OCI-LY7 (cell line): ENCODE results near the gene OR51A2. TPM values are rescaled to one million over a fixed set of nuclear protein-coding genes. Genes with fewer than 3 reads are reported as not detected.

ENCODE experiments used
- BruUV-seq: library from RNA; stranded (reverse); fragments of 400-500 nt; replicated peaks from 2 replicates; lab custom pipeline; 2021; lab: Mats Ljungman, UMichigan
- CTCF ChIA-PET: fragments of 300-600 bp; sonication (Branson Sonifier 250); formaldehyde crosslinking; loops from one replicate; lab custom pipeline; 2022; ENCODE audit warnings: antibody characterized with exemption; ENCODE audit not compliant: unreplicated experiment; lab: Charles Lee
- POLR2A ChIA-PET: fragments of 300-600 bp; sonication (Branson Sonifier 250); formaldehyde crosslinking; loops from one replicate; lab custom pipeline; 2022; ENCODE audit warnings: antibody characterized with exemption; lab: Charles Lee
- DNase-seq: peaks from one replicate; pipeline ENCODE4 v3.0.0-alpha.2; 2015; ENCODE audit warnings: low spot score
- H2AFZ ChIP-seq: fragments of 200-600 bp; sonication (generic), shearing (Covaris generic); 2 replicates; pipeline ENCODE4 v1.6.1; 2014; ENCODE audit warnings: mild to moderate bottlenecking, antibody characterized with exemption, low read length, moderate library complexity
- H3K27ac ChIP-seq: fragments of 200-600 bp; sonication (generic); 2 replicates; pipeline ENCODE4 v1.5.1; 2014; ENCODE audit warnings: mixed run types, low read depth, mild to moderate bottlenecking, moderate library complexity, low read length, inconsistent platforms; ENCODE audit not compliant: poor library complexity, severe bottlenecking
- H3K36me3 ChIP-seq: fragments of 200-600 bp; sonication (generic); 2 replicates; pipeline ENCODE4 v1.6.1; 2014; ENCODE audit warnings: mild to moderate bottlenecking, antibody characterized with exemption, low read length, moderate library complexity, mixed read lengths; ENCODE audit not compliant: insufficient read depth
- H3K4me1 ChIP-seq: fragments of 200-600 bp; sonication (generic); 2 replicates; pipeline ENCODE4 v1.5.1; 2014; ENCODE audit warnings: mild to moderate bottlenecking, low read length; ENCODE audit not compliant: insufficient read depth, poor library complexity, severe bottlenecking
- H3K4me2 ChIP-seq: fragments of 200-600 bp; sonication (generic); 2 replicates; pipeline ENCODE4 v1.6.1; 2014; ENCODE audit warnings: mild to moderate bottlenecking, low read length
- H3K4me3 ChIP-seq: fragments of 200-600 bp; sonication (generic); 2 replicates; pipeline ENCODE4 v1.5.1; 2014; ENCODE audit warnings: mild to moderate bottlenecking, low read depth, low read length; ENCODE audit not compliant: poor library complexity, severe bottlenecking
- H3K79me2 ChIP-seq: fragments of 200-600 bp; sonication (generic); 2 replicates; pipeline ENCODE4 v1.6.1; 2016; ENCODE audit warnings: low read depth, mild to moderate bottlenecking, low read length, moderate library complexity, mixed read lengths; ENCODE audit not compliant: insufficient read depth
- H3K9me2 ChIP-seq: fragments of 200-600 bp; sonication (generic); 2 replicates; pipeline ENCODE4 v1.6.1; 2016; ENCODE audit warnings: mild to moderate bottlenecking, low read length, mixed read lengths; ENCODE audit not compliant: insufficient read depth
- H3K9me3 ChIP-seq: fragments of 200-600 bp; sonication (generic); 2 replicates; pipeline ENCODE4 v1.6.1; 2014; ENCODE audit warnings: mild to moderate bottlenecking, mixed run types, low read length, mixed read lengths
- H4K20me1 ChIP-seq: fragments of 200-600 bp; sonication (generic); 2 replicates; pipeline ENCODE4 v1.6.1; 2014; ENCODE audit warnings: mild to moderate bottlenecking, antibody characterized with exemption, low read length, moderate library complexity, mixed read lengths; ENCODE audit not compliant: insufficient read depth
- CTCF ChIP-seq: fragments of 200-600 bp; sonication (generic); conservative IDR thresholded peaks from 2 replicates; pipeline ENCODE4 v1.5.1; 2014; ENCODE audit warnings: mild to moderate bottlenecking, antibody characterized with exemption, low read length, moderate library complexity, mixed read lengths
- EZH2phosphoT487 ChIP-seq: fragments of 200-600 bp; sonication (generic); IDR thresholded peaks from 2 replicates; pipeline ENCODE4 v1.6.1; 2018; ENCODE audit warnings: low read depth, borderline replicate concordance, mild to moderate bottlenecking, mixed run types, antibody characterized with exemption, low read length, moderate library complexity, mixed read lengths
- intact Hi-C: fragments of 100-400 bp; cut with micrococcal nuclease; formaldehyde crosslinking; loops from one replicate; pipeline ENCODE4 v1.10.0; 2022; ENCODE audit not compliant: unreplicated experiment
- total RNA-seq, 2 experiments: library from RNA; depleted of rRNA in 1 of 2; stranded (reverse); fragments of >200 nt in 1 of 2; shearing (Covaris generic) in 1 of 2; gene quantifications; 2 replicates each; pipeline ENCODE4 v1.2.3, GENCODE V29; 2014 to 2022

Gene OR51A2
- total RNA-seq, 2 experiments from 2014 or later: not detected

GRCh38 chr11:4979036-4979435, 23.5 kb upstream of the OR51A2 start:
- DNase-seq: no peak
- no peak overlapping the region for H3K4me3 ChIP-seq
- H2AFZ ChIP-seq: no peak overlapping the region
- ChIA-PET CTCF (no interaction called here), POLR2A (interaction anchor here (1.1 kb wide), 1 partner anchor 8 kb away, joined by 7 read pairs; no protein-coding TSS in a partner anchor)
- no peaks in the 10 kb centered on the region for H3K9me3 ChIP-seq
- no peaks in the 10 kb centered on the region for H4K20me1 ChIP-seq
- BruUV-seq: no TSS peak
- no peaks in the 10 kb centered on the region for H3K79me2 ChIP-seq
- H3K4me1 ChIP-seq: no peaks in the 10 kb centered on the region
- no peaks in the 10 kb centered on the region for H3K36me3 ChIP-seq
- intact Hi-C loops: no loop called here
- no peaks in the 10 kb centered on the region for H3K9me2 ChIP-seq
- H3K4me2 ChIP-seq: no peak overlapping the region
- TF ChIP-seq CTCF: no peak
- no peak for TF ChIP-seq EZH2phosphoT487
- no peak overlapping the region for H3K27ac ChIP-seq

GRCh38 chr11:4975436-4975835, 19.9 kb upstream of the OR51A2 start:
- no peaks in the 10 kb centered on the region for H4K20me1 ChIP-seq
- H2AFZ ChIP-seq: no peak overlapping the region
- BruUV-seq: no TSS peak
- no peaks in the 10 kb centered on the region for H3K4me1 ChIP-seq
- no peak for DNase-seq
- no peak overlapping the region for H3K27ac ChIP-seq
- TF ChIP-seq EZH2phosphoT487 (no peak), CTCF (no peak)
- H3K36me3 ChIP-seq: no peaks in the 10 kb centered on the region
- no peak overlapping the region for H3K4me3 ChIP-seq
- no peaks in the 10 kb centered on the region for H3K9me2 ChIP-seq
- H3K9me3 ChIP-seq: no peaks in the 10 kb centered on the region
- CTCF ChIA-PET: no interaction called here
- intact Hi-C loops: no loop called here
- POLR2A ChIA-PET: interaction anchor here (1.1 kb wide), 1 partner anchor 35 kb away, joined by 3 read pairs; no protein-coding TSS in a partner anchor
- H3K79me2 ChIP-seq: no peaks in the 10 kb centered on the region
- no peak overlapping the region for H3K4me2 ChIP-seq

DNA sequence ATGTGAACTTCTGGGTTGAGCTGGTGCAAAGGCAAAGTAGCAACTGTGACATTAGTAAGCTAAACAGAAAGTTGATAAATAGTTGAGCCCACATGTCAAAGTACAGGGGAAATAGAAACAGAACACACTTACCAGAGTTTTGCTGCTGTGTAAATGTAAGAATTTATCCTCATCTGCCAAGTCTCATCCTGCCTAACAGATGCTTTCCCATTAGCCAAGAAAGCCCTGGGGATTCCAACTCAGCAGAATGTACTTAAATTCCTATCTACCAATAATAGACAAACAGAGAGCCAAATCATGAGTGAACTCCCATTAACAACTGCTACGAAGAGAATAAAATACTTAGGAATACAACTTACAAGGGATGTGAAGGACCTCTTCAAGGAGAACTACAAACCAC, 7.3 kb upstream of the OR51A2 start:
- ChIA-PET POLR2A (no interaction called here), CTCF (no interaction called here)
- Histone ChIP-seq H3K4me1 (no peaks in the 10 kb centered on the region), H3K79me2 (no peaks in the 10 kb centered on the region), H3K9me2 (no peaks in the 10 kb centered on the region), H3K4me2 (no peak overlapping the region), H3K36me3 (no peaks in the 10 kb centered on the region), H3K4me3 (no peak overlapping the region), H4K20me1 (no peaks in the 10 kb centered on the region), H3K9me3 (no peaks in the 10 kb centered on the region), H2AFZ (no peak overlapping the region), H3K27ac (no peak overlapping the region)
- intact Hi-C loops: no loop called here
- BruUV-seq: no TSS peak
- TF ChIP-seq EZH2phosphoT487: no peak
- TF ChIP-seq CTCF: no peak
- DNase-seq: no peak
